VCaP (cell line): ENCODE measurements around the gene KCNA2.

ENCODE experiments used
- H3K27ac ChIP-seq: fragments of 450-650 bp; 2 replicates; pipeline ENCODE4 v1.5.1; 2017
- TF ChIP-seq, protein P1 (sequence below): fragments of 450-650 bp; conservative IDR thresholded peaks from 2 replicates; pipeline ENCODE4 v1.5.1; 2017; ENCODE audit warnings: mild to moderate bottlenecking, moderate library complexity

Gene KCNA2

DNA sequence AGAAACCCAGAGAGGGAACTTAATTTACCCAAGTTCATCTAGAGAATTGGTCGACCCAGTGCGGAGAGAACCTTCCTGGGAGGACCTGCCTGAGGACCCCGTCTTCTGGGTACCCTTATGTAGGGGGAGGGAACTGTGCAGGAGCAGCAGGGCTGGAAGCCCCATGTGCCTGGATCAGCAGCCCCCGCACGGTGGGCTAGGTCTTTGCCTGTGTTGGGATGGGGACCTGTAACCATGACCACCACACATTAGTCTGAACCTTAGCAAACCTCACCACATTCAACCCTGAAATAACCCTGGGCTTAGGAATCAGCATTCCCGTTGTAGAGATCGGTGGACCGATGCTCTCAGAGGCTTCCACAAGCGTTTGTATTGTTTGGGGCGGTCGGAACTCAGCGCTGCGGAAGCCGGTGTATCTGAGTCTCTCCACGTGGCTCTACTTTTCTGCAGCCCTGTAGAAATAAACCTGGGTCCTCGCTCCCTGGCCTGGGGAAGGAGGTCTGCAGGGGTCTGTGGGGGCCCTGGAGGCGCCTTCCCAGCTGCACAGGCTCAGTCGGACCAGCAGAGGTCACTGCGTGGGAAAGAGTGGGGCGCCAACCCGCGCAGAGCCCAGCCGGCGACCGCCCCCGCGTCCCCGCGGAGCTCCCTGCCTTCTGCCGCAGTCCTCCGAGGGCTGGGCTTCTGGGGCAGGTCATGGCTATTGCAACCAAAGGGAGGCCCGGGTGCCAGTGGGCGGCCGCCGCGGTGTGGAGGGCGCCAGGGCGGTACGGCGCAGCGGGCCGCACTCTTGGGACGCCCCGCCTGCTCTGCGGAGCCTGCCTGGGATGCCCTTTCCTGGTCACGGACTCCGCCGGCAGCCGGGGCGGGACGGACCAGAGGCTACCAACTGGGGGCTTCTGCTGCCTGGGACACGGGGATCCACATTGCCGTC is 51.0 kb downstream of the KCNA2 start:
- TF ChIP-seq, protein P1, sequence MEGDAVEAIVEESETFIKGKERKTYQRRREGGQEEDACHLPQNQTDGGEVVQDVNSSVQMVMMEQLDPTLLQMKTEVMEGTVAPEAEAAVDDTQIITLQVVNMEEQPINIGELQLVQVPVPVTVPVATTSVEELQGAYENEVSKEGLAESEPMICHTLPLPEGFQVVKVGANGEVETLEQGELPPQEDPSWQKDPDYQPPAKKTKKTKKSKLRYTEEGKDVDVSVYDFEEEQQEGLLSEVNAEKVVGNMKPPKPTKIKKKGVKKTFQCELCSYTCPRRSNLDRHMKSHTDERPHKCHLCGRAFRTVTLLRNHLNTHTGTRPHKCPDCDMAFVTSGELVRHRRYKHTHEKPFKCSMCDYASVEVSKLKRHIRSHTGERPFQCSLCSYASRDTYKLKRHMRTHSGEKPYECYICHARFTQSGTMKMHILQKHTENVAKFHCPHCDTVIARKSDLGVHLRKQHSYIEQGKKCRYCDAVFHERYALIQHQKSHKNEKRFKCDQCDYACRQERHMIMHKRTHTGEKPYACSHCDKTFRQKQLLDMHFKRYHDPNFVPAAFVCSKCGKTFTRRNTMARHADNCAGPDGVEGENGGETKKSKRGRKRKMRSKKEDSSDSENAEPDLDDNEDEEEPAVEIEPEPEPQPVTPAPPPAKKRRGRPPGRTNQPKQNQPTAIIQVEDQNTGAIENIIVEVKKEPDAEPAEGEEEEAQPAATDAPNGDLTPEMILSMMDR: peak; percentile 52
- no peak overlapping the region for H3K27ac ChIP-seq

- H3K27ac ChIP-seq: no peak overlapping the region
- TF ChIP-seq, protein P1: no peak
These were observed 54.8 kb downstream of the KCNA2 start for GRCh38 chr1:110551278-110551809.

DNA sequence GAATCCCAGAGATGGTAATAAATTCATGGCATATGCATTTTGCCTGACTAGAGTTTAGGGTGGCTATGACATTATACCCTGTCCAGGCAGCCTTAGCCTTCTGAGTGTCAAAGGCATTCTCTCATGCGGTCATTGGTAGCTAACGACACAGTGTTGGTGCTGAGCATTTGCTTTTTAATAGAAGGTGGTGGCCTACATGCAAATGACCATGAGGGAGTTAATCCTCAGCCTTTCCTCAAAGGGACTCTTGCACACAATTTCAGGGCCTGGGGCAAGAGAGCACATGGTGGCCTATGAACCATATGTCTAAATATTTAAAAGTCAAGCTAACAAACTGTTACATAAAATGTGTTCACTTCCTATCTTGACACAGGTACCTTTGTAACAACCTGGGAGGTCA is 56.3 kb downstream of the KCNA2 start:
- TF ChIP-seq, protein P1: no peak

GRCh38 chr1:110548381-110548780 is 57.8 kb downstream of the KCNA2 start:
- TF ChIP-seq, protein P1: peak; percentile 82
- H3K27ac ChIP-seq: no peak overlapping the region

More for the DNA sequence above, 56.3 kb downstream of the KCNA2 start:
- H3K27ac ChIP-seq: no peak overlapping the region

DNA sequence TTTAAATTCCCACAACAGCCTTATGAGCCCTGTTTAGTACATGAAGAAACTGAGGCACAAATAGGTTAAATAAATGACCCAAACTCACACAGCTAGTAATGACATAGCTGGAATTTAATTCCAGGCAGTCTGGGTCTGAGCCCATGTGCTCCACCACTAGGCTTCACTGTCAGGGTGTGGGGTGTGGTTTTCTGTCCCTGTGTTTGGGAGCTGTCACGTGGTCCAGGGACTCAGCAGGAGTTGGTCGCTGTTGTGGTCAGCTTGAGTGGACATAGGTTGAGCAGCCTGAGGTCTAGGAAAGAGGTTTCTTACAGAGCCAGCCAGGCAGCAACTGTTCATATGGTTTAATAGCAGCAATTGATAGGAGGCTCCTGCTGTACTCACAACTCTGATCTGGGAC is 59.1 kb downstream of the KCNA2 start:
- TF ChIP-seq, protein P1: no peak

DNA sequence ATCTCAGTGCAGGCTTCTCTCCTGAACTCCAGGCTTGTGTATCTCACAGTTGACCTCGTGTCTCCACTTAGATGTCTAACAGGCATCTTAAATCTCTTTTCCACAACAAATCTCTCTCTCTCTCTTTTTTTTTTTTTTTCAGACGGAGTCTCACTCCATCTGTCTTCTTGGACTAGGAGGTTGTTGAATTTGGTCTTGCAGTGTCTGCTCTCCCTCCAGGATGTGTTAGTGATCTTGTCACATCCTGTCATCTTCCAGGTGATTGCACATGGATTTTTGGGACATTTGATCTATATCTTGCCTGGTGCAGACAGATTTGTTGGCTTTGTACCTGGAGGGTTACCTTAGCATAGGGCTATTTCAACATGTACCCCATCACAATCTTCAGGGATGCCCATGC is 60.7 kb downstream of the KCNA2 start:
- TF ChIP-seq, protein P1: no peak
- no peak overlapping the region for H3K27ac ChIP-seq

More for the DNA sequence above, 59.1 kb downstream of the KCNA2 start:
- no peak overlapping the region for H3K27ac ChIP-seq

DNA sequence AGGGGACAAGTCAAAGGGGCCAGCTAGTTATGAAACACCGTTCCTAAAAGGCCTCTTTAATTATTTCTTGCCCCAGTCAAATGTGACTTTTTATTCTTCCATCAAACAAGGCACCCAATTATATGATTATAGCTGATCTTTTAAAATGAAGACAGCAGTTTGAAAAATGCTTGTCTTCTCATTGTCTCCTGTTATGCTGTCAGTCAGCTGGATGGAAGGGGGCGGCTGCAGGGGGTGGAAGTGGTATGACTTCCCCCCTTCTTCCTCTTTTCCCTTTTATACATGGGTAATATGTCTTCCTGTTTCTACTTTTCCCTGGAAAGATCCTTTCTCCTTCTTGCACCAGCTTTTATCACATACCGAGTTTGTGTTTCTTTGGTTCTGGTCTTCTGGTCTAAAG is 61.4 kb downstream of the KCNA2 start:
- H3K27ac ChIP-seq: no peak overlapping the region
- TF ChIP-seq, protein P1: no peak
